Heart left ventricle (tissue), 13 donors: ENCODE measurements around the gene SLC47A2.

Source experiments
- POLR2A ChIP-seq, 2 donors: fragments of 450-650 bp; IDR thresholded peaks; one replicate each; pipeline ENCODE4 v1.6.1; 2017; ENCODE audit warnings: antibody characterized with exemption in 2 of 2, mild to moderate bottlenecking in 2 of 2, moderate library complexity in 2 of 2
- TF ChIP-seq, protein P1 (sequence below), 12 donors: fragments of 200-600 bp; sonication (generic) in 4 of 12; IDR thresholded peaks; one replicate each; pipeline versions ENCODE4 v1.5.0 to v1.8.0; 2018 to 2022; ENCODE audit warnings: antibody characterized with exemption in 12 of 12, mild to moderate bottlenecking in 5 of 12
- donor health status: ischemic (EF 13 %, LVEDD 7.1; RV severe dilation, severe dysfunction).
- donor health status: DM: no; HTN: yes; CAD: no.
- donor health status: DM: no; HTN: no; CAD: no.
- donor health status: ischemic (EF 25% LVEDD 6.9; RV normal size, moderate dysfunction).
- donor health status: ischemic (EF 25% LVEDD 5.7; RV mildly dilated, moderate dysfunction).
- donor health status: ischemic (EF 35%, LVEDD 5.7; RV mildly dilated, moderate dysfunction).
- donor health status: nonischemic (EF 11% LVEDD 7.7; RV severe dilation, severe dysfunction).
- donor health status: DM: yes; HTN: yes; CAD: no.
- donor health status: PGD.
- donor health status: ischemic (EF 29% LVEDD 5.4; RV normal size, mild dysfunction).
- donor health status: nonischemic (EF 23%, LVEDD 6.1; RV moderate dilation, normal function).

DNA sequence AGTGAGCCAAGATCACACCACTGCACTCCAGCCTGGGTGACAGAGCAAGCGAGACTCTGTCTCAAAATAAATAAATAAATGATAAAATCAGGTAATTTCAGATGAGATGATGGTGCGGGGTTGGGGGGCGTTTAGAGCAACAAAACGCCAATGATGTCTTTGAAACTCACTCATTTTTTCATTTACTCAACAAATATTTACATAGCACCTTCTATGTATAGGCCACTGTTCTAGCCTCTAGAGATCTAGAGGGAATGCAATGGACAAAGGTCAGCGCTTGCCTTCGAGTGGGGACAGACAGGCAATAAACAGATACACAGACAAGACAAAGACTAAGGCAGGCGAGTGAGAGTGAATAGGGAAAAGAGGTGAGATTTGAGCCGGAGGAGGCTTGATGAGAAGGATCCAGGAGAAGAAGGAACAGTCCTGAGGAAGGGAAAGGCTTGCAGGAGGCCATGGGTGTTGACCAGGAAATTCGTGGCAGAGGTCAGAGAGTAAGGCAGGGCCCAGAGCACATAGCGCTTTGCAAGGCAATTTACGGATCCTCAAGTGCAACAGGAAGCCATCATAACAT is 17.7 kb upstream of the SLC47A2 start:
- TF ChIP-seq, protein P1, sequence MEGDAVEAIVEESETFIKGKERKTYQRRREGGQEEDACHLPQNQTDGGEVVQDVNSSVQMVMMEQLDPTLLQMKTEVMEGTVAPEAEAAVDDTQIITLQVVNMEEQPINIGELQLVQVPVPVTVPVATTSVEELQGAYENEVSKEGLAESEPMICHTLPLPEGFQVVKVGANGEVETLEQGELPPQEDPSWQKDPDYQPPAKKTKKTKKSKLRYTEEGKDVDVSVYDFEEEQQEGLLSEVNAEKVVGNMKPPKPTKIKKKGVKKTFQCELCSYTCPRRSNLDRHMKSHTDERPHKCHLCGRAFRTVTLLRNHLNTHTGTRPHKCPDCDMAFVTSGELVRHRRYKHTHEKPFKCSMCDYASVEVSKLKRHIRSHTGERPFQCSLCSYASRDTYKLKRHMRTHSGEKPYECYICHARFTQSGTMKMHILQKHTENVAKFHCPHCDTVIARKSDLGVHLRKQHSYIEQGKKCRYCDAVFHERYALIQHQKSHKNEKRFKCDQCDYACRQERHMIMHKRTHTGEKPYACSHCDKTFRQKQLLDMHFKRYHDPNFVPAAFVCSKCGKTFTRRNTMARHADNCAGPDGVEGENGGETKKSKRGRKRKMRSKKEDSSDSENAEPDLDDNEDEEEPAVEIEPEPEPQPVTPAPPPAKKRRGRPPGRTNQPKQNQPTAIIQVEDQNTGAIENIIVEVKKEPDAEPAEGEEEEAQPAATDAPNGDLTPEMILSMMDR (IDR thresholded peaks at IDR 0.05): no peak
- TF ChIP-seq POLR2A (IDR thresholded peaks at IDR 0.05): no peak
